Measurements from ENCODE around the gene WWOX.

Gene WWOX

DNA sequence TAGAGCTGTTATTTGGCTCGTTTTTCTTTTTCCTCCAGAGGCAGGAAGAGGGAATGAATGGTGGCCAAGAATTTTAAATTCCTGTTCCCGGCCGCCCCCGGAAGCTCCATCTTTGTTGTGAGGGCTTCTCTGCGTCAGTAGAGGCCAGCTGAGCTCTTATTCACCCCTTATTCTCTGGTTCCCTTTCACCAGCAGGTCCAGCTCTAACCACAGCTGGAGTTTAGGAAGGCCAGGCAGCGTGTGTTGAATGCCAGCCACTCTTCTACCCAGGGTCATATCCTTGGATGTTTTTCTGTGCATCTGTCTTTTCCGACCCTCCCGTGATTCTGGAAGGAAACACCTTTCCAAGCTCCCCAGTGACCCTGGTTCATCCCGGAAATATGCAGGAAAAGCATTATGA, 570.5 kb downstream of the WWOX start:
- TF ChIP-seq, protein P1, sequence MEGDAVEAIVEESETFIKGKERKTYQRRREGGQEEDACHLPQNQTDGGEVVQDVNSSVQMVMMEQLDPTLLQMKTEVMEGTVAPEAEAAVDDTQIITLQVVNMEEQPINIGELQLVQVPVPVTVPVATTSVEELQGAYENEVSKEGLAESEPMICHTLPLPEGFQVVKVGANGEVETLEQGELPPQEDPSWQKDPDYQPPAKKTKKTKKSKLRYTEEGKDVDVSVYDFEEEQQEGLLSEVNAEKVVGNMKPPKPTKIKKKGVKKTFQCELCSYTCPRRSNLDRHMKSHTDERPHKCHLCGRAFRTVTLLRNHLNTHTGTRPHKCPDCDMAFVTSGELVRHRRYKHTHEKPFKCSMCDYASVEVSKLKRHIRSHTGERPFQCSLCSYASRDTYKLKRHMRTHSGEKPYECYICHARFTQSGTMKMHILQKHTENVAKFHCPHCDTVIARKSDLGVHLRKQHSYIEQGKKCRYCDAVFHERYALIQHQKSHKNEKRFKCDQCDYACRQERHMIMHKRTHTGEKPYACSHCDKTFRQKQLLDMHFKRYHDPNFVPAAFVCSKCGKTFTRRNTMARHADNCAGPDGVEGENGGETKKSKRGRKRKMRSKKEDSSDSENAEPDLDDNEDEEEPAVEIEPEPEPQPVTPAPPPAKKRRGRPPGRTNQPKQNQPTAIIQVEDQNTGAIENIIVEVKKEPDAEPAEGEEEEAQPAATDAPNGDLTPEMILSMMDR (IDR thresholded peaks at IDR 0.05; ENCODE audit: control insufficient read depth, insufficient read depth, low read depth, low read length, missing control alignments): no peak
- no peak for DNase-seq (ENCODE audit: low read depth)
- no peak overlapping the region for H3K4me3 ChIP-seq (ENCODE audit: control insufficient read depth, low read depth, low read length)

DNA sequence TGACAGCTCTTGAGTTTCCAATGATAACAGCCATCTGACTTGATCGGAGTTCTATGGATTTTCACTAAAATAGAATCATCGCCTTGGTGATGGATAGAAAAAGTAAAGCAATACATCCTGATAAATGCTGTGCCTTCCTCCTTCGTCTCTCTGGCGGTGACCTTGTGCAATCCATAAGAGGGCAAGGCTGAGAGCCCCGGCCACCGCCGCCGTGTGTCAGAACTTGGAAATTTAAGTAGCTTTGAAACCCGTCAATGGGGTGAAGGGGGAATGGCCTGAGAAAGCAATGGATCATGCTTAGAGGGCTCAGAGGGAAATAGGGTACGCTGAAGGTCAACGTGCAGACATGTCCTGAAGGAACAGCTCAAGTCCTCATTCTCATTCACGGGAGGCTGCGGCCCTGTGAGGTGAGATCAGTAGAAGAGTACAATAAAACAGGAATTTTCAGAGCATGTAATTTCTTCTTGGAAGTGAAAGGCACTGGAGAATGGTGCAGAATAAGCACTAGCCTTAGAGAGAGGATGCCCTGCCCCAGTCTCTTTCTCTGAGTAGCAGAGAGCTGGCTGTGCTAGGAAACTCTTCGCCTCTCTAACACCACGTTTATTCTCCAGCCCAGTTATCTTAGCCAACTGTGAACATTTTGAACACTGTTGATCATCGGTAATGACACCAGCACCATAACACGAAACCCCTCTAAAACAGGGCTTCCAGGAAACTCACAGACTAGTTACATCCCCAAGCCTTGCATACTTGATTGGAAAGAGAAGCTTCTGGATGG, 573.5 kb downstream of the WWOX start:
- TF ChIP-seq, protein P1 (IDR thresholded peaks at IDR 0.05; ENCODE audit: control insufficient read depth, insufficient read depth, low read depth, low read length, missing control alignments): no peak
- no peak for DNase-seq (ENCODE audit: low read depth)
- H3K4me3 ChIP-seq (ENCODE audit: control insufficient read depth, low read depth, low read length): no peak overlapping the region

DNA sequence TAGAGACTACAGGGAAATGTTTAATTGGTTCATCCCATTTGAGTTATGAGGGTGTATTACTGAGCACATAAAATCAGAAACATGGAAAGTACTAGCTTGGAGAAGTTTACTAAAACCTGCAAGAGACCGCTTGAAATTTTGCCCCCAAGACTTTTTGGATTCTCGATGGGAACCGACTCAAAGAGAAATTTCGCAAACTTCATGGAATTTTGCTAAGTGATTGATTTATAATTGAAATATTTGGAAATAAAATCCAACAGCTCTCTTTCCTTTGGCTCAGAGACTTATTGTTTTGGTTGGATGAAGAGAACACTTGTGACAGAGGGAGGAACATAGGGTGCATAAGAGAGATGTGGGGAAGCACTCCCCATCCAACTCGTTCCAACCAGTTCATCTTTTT, 574.4 kb downstream of the WWOX start:
- TF ChIP-seq, protein P1 (IDR thresholded peaks at IDR 0.05; ENCODE audit: control insufficient read depth, insufficient read depth, low read depth, low read length, missing control alignments): no peak
- H3K4me3 ChIP-seq (ENCODE audit: control insufficient read depth, low read depth, low read length): no peak overlapping the region
- DNase-seq (ENCODE audit: low read depth): no peak

DNA sequence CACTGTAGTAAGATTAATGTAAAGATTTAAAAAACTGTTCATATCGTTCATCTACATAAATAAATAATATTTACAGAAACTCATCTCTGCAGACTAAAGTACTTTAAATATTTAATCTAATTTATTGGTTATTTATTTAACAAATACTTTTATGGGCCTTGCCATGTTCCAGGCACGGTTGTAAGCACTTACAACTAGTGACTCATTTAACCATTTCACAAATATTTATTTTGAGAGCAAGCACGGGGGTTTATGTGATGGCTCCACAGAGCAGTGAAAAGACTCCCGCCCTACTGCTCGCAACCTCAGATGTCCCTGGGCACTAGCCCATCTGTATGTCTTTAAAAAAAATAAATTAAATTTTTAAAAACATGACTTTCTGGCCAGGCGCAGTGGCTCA, 575.9 kb downstream of the WWOX start:
- no peak for DNase-seq (ENCODE audit: low read depth)
- no peak overlapping the region for H3K4me3 ChIP-seq (ENCODE audit: control insufficient read depth, low read depth, low read length)
- TF ChIP-seq, protein P1 (IDR thresholded peaks at IDR 0.05; ENCODE audit: control insufficient read depth, insufficient read depth, low read depth, low read length, missing control alignments): no peak

DNA sequence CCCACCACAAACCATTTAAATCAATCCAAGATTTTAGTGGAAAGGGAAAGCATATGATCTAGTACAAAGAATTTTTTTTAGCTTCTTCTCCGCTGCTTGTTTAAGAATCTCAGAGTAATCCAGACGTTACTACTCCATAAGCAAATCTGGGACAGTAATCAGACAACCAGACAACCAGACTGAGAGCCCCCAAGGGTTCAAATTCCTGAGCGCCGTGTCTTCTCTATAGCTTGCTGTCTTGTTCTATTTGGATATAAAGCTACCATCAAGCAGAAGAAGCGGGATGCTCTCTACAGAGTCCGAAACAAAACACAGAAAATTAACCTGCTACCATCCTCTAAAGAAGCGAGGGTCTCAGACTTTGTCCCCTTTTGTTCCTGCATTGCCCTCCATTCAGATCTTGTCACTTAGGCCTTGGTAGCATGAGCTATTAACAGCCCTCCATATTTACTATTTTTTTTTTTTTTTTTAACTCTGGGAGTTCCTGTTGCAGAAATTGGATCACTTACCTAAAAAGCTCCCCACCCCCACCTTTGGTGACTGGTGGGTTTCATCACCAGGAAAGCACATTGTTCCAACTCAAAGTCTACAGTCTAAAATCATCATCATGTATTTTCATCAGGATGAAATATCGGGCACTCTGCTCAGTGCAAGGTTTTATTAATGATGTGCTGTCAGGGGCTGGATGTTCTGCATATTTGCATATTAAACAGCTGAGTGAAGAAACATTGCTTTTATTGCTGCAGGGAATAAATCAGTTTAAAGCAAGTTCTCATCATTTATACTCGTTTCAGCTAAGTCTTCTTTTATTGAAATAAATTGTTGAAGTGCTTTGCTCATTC, 576.7 kb downstream of the WWOX start:
- no peak overlapping the region for H3K4me3 ChIP-seq (ENCODE audit: control insufficient read depth, low read depth, low read length)
- no peak for DNase-seq (ENCODE audit: low read depth)
- TF ChIP-seq, protein P1 (IDR thresholded peaks at IDR 0.05; ENCODE audit: control insufficient read depth, insufficient read depth, low read depth, low read length, missing control alignments): no peak

DNA sequence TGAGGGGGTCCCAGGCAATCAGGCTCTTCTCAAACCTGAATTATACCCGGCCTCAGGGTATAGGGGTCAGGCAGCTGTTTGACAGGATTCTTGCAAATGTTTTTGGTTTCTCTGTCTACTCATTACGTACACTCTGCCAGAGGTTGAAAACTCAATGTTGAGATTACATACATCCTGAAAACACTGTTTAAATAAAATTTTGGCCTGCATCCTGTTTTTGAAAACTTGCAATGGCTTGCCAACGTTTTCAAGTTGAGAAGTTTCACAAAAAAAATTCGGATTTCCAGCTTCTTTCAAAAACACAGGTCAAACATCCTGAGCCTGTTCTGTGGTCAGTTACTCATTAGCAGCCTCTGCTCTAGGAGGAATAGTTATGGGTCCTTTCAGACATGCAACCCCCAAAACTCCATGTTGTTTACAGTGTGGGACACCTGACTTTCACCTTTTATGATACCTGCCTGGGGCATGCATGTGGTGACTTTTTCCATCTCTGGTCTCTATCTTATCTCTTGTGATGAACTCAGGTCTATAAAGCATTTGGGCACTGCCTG, 577.8 kb downstream of the WWOX start:
- DNase-seq (ENCODE audit: low read depth): no peak
- TF ChIP-seq, protein P1 (IDR thresholded peaks at IDR 0.05; ENCODE audit: control insufficient read depth, insufficient read depth, low read depth, low read length, missing control alignments): no peak

More for the DNA sequence above, 577.8 kb downstream of the WWOX start:
- H3K4me3 ChIP-seq (ENCODE audit: control insufficient read depth, low read depth, low read length): no peak overlapping the region
